ENCODE data around the gene PARP12. TPM values are rescaled to one million over a fixed set of nuclear protein-coding genes. Genes with fewer than 3 reads are reported as not detected.

Gene PARP12
- total RNA-seq, 1 donor from 2014 or later: 14.5 TPM

GRCh38 chr7:139981511-139981895 lies 81.2 kb downstream of the PARP12 start:
- no peaks in the 10 kb centered on the region for H3K9me3 Mint-ChIP-seq (ENCODE audit: unreplicated experiment)

GRCh38 chr7:139976838-139977656 lies 85.7 kb downstream of the PARP12 start:
- Mint-ChIP-seq H3K4me3 (ENCODE audit: unreplicated experiment) (no peak overlapping the region), H3K27ac (ENCODE audit: unreplicated experiment) (no peak overlapping the region), H3K4me1 (ENCODE audit: unreplicated experiment) (peaks cover 7% of the 10 kb centered on the region), H3K9me3 (ENCODE audit: unreplicated experiment) (no peaks in the 10 kb centered on the region), H3K36me3 (ENCODE audit: low read depth, unreplicated experiment) (no peaks in the 10 kb centered on the region), H3K27me3 (ENCODE audit: unreplicated experiment) (peaks cover 5% of the 10 kb centered on the region)
- DNase-seq (ENCODE audit: low spot score): no peak
- TF ChIP-seq CTCF (IDR thresholded peaks at IDR 0.05; ENCODE audit: unreplicated experiment): no peak

More at GRCh38 chr7:139981511-139981895, 81.2 kb downstream of the PARP12 start:
- Mint-ChIP-seq H3K4me1 (ENCODE audit: unreplicated experiment) (peaks cover 5% of the 10 kb centered on the region), H3K27ac (ENCODE audit: unreplicated experiment) (no peak overlapping the region), H3K4me3 (ENCODE audit: unreplicated experiment) (no peak overlapping the region), H3K36me3 (ENCODE audit: low read depth, unreplicated experiment) (no peaks in the 10 kb centered on the region), H3K27me3 (ENCODE audit: unreplicated experiment) (peaks cover 2% of the 10 kb centered on the region)
- no peak for DNase-seq (ENCODE audit: low spot score)
- TF ChIP-seq CTCF (IDR thresholded peaks at IDR 0.05; ENCODE audit: unreplicated experiment): no peak

GRCh38 chr7:139976055-139976837 lies 86.5 kb downstream of the PARP12 start:
- H3K36me3 Mint-ChIP-seq (ENCODE audit: low read depth, unreplicated experiment): no peaks in the 10 kb centered on the region
- DNase-seq (ENCODE audit: low spot score): no peak
- H3K27me3 Mint-ChIP-seq (ENCODE audit: unreplicated experiment): peaks cover 5% of the 10 kb centered on the region
- H3K27ac Mint-ChIP-seq (ENCODE audit: unreplicated experiment): no peak overlapping the region
- peaks cover 15% of the 10 kb centered on the region for H3K4me1 Mint-ChIP-seq (ENCODE audit: unreplicated experiment)
- no peaks in the 10 kb centered on the region for H3K9me3 Mint-ChIP-seq (ENCODE audit: unreplicated experiment)
- no peak overlapping the region for H3K4me3 Mint-ChIP-seq (ENCODE audit: unreplicated experiment)
- TF ChIP-seq CTCF (IDR thresholded peaks at IDR 0.05; ENCODE audit: unreplicated experiment): no peak

GRCh38 chr7:139974179-139974811 lies 88.5 kb downstream of the PARP12 start:
- H3K4me3 Mint-ChIP-seq (ENCODE audit: unreplicated experiment): no peak overlapping the region
- DNase-seq (ENCODE audit: low spot score): no peak
- peaks cover 5% of the 10 kb centered on the region for H3K27me3 Mint-ChIP-seq (ENCODE audit: unreplicated experiment)
- no peaks in the 10 kb centered on the region for H3K9me3 Mint-ChIP-seq (ENCODE audit: unreplicated experiment)
- no peaks in the 10 kb centered on the region for H3K36me3 Mint-ChIP-seq (ENCODE audit: low read depth, unreplicated experiment)
- peaks cover 10% of the 10 kb centered on the region for H3K4me1 Mint-ChIP-seq (ENCODE audit: unreplicated experiment)
- no peak overlapping the region for H3K27ac Mint-ChIP-seq (ENCODE audit: unreplicated experiment)
- no peak for TF ChIP-seq CTCF (IDR thresholded peaks at IDR 0.05; ENCODE audit: unreplicated experiment)

Other genes with a start within 250 kb of the PARP12 start
- gene TBXAS1, start 233.7 kb downstream of the PARP12 start, total RNA-seq (ENCODE audit: unreplicated experiment): 1.3 TPM
- gene KDM7A, start 114.0 kb upstream of the PARP12 start, total RNA-seq (ENCODE audit: unreplicated experiment): 14.8 TPM